ENCODE results near the gene CAB39.

- TF ChIP-seq EZH2phosphoT487 (IDR thresholded peaks at IDR 0.05; ENCODE audit: borderline replicate concordance, low read length), result no peak
- no peak for TF ChIP-seq CTCF (conservative IDR thresholded peaks at IDR 0.05; ENCODE audit: low read depth, low read length)
- no peak for TF ChIP-seq EZH2 (IDR thresholded peaks at IDR 0.05; ENCODE audit: low read length, unreplicated experiment)
These were observed 81.1 kb downstream of the CAB39 start for GRCh38 chr2:230793572-230794359.

Data from PC-3 (cell line).